Transverse colon (tissue), 4 donors: ENCODE measurements around the gene GMDS. TPM values are rescaled to one million over a fixed set of nuclear protein-coding genes. Genes with fewer than 3 reads are reported as not detected.

Source experiments
- DNase-seq: peaks from one replicate; pipeline ENCODE4 v3.0.0-alpha.2; 2019
- H3K27ac ChIP-seq, 4 donors: fragments of 200-600 bp; sonication (generic); 2 replicates each; pipeline ENCODE4 v1.5.1; 2016 to 2018; ENCODE audit warnings: inconsistent platforms in 4 of 4
- H3K27me3 ChIP-seq: fragments of 200-600 bp; sonication (generic); 2 replicates; pipeline ENCODE4 v1.5.1; 2017; ENCODE audit warnings: inconsistent platforms
- H3K36me3 ChIP-seq, 4 donors: fragments of 200-600 bp; sonication (generic); 2 replicates each; pipeline ENCODE4 v1.5.1; 2017 to 2019; ENCODE audit warnings: inconsistent platforms in 4 of 4
- H3K4me1 ChIP-seq, 4 donors: fragments of 200-600 bp; sonication (generic); 2 replicates each; pipeline ENCODE4 v1.5.1; 2017 to 2020; ENCODE audit warnings: inconsistent platforms in 4 of 4
- H3K4me3 ChIP-seq, 4 donors: fragments of 200-600 bp; sonication (generic); 1 replicate in 1 of 4; 2 replicates in 3 of 4; pipeline versions ENCODE4 v1.5.1 to v1.6.1; 2017 to 2019; ENCODE audit warnings: inconsistent platforms in 4 of 4
- H3K9me3 ChIP-seq, 2 donors: fragments of 200-600 bp; sonication (generic); 2 replicates each; pipeline ENCODE4 v1.5.1; 2017 to 2019; ENCODE audit warnings: inconsistent platforms in 2 of 2
- CTCF ChIP-seq, 5 experiments: fragments of 200-600 bp in 3 of 5; fragments of 450-650 bp in 2 of 5; sonication (generic) in 3 of 5; IDR thresholded peaks; 1 replicate in 2 of 5; 2 replicates in 3 of 5; pipeline ENCODE4 v1.5.1; 2016 to 2017; ENCODE audit warnings: antibody characterized with exemption in 5 of 5, inconsistent platforms in 3 of 5, mild to moderate bottlenecking in 2 of 5, moderate library complexity in 1 of 5
- EP300 ChIP-seq: sonication (generic); formaldehyde crosslinking; IDR thresholded peaks from one replicate; pipeline ENCODE4 v1.6.1; 2017; ENCODE audit warnings: antibody characterized with exemption, low read depth
- POLR2A ChIP-seq: fragments of 450-650 bp; IDR thresholded peaks from one replicate; pipeline ENCODE4 v1.6.1; 2016; ENCODE audit warnings: antibody characterized with exemption, mild to moderate bottlenecking, moderate library complexity
- POLR2AphosphoS5 ChIP-seq, 3 donors: sonication (generic); formaldehyde crosslinking; IDR thresholded peaks; one replicate each; pipeline ENCODE4 v1.6.1; 2016; ENCODE audit warnings: antibody characterized with exemption in 3 of 3
- WGBS, 2 donors: methylation state at CpG; one replicate each; pipeline ENCODE4 v1.1.5; 2018; ENCODE audit warnings: low coverage in 1 of 2; 5-methylcytosine and 5-hydroxymethylcytosine counted together
- in situ Hi-C, 4 donors: fragments of 200-750 bp; cut with MboI; loops; one replicate each; pipeline versions ENCODE4 v1.15.0 to v1.15.1; 2017; ENCODE audit warnings: low sequenced_read_pairs in 3 of 4, low pct_ligation_motif_present in 1 of 4, low pct_unique_long_range_greater_than_20kb in 1 of 4
- intact Hi-C: fragments of 100-400 bp; cut with DNase I; formaldehyde crosslinking; loops from one replicate; pipeline ENCODE4 v1.15.1; 2023; ENCODE audit warnings: low total_unique reads
- total RNA-seq, 4 donors: library from RNA; depleted of rRNA; stranded (reverse); fragments of >200 nt; gene quantifications; one replicate each; pipeline ENCODE4 v1.1.0, GENCODE V29; 2016

Gene GMDS
- total RNA-seq, 4 donors from 2014 or later = 66.2 to 546 (median 102) TPM

DNA sequence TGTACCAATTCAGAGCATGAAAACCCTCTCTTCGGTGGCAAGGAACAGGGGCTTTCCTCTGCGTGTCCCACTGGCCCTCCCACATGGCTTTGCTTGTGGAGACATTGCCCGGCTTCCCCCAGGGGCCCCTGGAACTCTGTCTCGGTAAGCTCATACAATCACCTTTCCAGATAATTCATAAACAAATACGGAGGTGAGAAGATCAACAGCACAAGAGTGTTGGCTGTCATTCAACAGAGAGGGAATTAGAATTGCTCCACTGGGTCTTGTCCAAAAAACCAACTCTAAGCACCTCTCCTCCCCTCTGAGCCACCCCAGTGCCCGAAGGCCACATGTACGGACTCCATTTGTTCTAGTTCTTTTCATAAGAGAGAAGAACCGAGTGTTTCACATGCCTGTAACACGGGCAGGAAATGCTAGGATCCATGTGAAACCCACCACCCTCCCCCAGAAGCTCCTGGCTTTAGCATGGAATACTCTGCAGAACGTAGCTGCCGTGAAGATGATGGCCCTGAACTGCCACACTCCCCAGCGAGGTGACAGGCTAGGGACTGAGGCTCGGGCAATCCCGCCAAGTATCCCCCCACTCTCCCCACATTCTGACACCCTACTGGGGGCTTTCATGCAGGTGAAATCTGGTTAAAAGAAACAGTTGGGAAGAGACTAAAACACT lies 660.3 kb downstream of the GMDS start:
- intact Hi-C loops (no loop called here), in situ Hi-C loops (loop anchor here in 2 of 4 donors (25.0 kb wide), 2 partner anchors 1052 to 1152 kb away; no protein-coding TSS in a partner anchor)
- DNase-seq = no peak
- Histone ChIP-seq H3K27ac (no peak overlapping the region), H3K36me3 (no peaks in the 10 kb centered on the region), H3K4me3 (no peak overlapping the region), H3K27me3 (no peaks in the 10 kb centered on the region), H3K4me1 (peaks cover 0 to 9% (median 4%) of the 10 kb centered on the region in 4 donors), H3K9me3 (no peaks in the 10 kb centered on the region)
- TF ChIP-seq CTCF (IDR thresholded peaks at IDR 0.05) = no peak
- TF ChIP-seq EP300 = no peak
- TF ChIP-seq POLR2AphosphoS5 (IDR thresholded peaks at IDR 0.05) = no peak
- TF ChIP-seq POLR2A = no peak
- WGBS, 2 donors = 77 to 100% methylated on average over 2 to 14 of the region's 14 CpGs

GRCh38 chr6:1584146-1584545 lies 661.3 kb downstream of the GMDS start:
- in situ Hi-C loops (loop anchor here in 2 of 4 donors (25.0 kb wide), 2 partner anchors 1053 to 1153 kb away; no protein-coding TSS in a partner anchor), intact Hi-C loops (no loop called here)
- no peak for TF ChIP-seq POLR2AphosphoS5 (IDR thresholded peaks at IDR 0.05)
- no peak for TF ChIP-seq EP300
- TF ChIP-seq POLR2A = no peak
- TF ChIP-seq CTCF (IDR thresholded peaks at IDR 0.05) = no peak
- H3K36me3 ChIP-seq = no peaks in the 10 kb centered on the region
- no peaks in the 10 kb centered on the region for H3K27me3 ChIP-seq
- no peaks in the 10 kb centered on the region for H3K9me3 ChIP-seq
- H3K27ac ChIP-seq = no peak overlapping the region
- peaks cover 0 to 3% (median 0%) of the 10 kb centered on the region in 4 donors for H3K4me1 ChIP-seq
- WGBS, 2 donors = 92 to 94% methylated on average over 2 to 5 of the region's 5 CpGs
- no peak overlapping the region for H3K4me3 ChIP-seq
- no peak for DNase-seq

DNA sequence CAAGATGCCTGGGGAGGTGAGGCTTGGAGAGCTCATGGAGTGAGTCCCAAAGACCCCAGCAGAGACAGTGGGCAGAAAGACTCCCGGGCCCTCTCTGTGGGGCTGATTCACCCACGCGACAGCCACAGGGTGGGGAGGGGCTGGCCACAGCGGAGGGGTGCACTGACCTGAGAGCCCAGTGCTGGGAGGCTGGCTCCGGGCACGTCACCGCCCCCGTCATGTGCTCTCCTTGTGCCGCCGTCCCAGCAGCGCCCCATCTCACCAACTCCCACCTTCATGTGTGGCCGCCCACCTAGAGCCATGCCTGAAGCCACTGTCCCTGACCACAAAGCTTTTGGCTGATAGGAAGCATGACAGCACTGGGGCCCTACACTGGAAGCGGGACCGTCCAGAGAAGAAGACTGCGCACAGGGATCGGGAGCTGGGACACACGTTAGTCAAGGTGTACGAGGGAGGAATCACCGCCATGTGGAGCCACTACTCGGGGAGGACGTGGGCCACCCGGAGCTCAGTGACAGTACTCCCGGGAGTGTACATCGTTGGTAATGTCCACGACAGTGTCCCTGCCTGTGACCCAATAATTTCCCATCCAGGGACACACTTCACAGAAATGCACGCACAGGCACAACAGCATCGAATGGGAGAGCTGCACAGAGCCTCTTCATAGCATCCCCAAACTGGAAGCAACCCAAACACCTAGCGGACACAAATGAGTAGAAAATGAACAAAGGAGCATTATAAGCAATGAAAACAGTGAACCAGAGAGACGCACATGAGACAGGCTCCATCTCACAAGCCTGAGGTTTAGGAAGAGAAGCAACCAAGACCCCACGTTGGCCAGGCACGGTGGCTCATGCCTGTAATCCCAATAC lies 664.0 kb downstream of the GMDS start:
- Histone ChIP-seq H3K4me1 (no peaks in the 10 kb centered on the region), H3K27ac (no peak overlapping the region), H3K4me3 (no peak overlapping the region), H3K27me3 (no peaks in the 10 kb centered on the region), H3K36me3 (no peaks in the 10 kb centered on the region), H3K9me3 (no peaks in the 10 kb centered on the region)
- no peak for DNase-seq
- in situ Hi-C loops = loop anchor here in 2 of 4 donors (25.0 kb wide), 2 partner anchors 1056 to 1156 kb away; no protein-coding TSS in a partner anchor
- no peak for TF ChIP-seq CTCF (IDR thresholded peaks at IDR 0.05)
- TF ChIP-seq EP300 = no peak
- TF ChIP-seq POLR2AphosphoS5 (IDR thresholded peaks at IDR 0.05) = no peak
- TF ChIP-seq POLR2A = no peak
- intact Hi-C loops = no loop called here
- 87 to 93% methylated on average over 5 to 27 of the region's 31 CpGs for WGBS, 2 donors

- no peaks in the 10 kb centered on the region for H3K4me1 ChIP-seq
- TF ChIP-seq POLR2A (no peak), POLR2AphosphoS5 (IDR thresholded peaks at IDR 0.05) (no peak), EP300 (no peak), CTCF (IDR thresholded peaks at IDR 0.05) (no peak)
- WGBS, 2 donors = 84% methylated on average over 8 of the region's 9 CpGs; no CpG with 5 or more reads in 1 of the 2 donors
- in situ Hi-C loops (loop anchor here in 2 of 4 donors (25.0 kb wide), 2 partner anchors 1057 to 1157 kb away; no protein-coding TSS in a partner anchor), intact Hi-C loops (no loop called here)
- H3K27me3 ChIP-seq = no peaks in the 10 kb centered on the region
- no peak overlapping the region for H3K4me3 ChIP-seq
- no peak for DNase-seq
- H3K36me3 ChIP-seq = no peaks in the 10 kb centered on the region
- no peak overlapping the region for H3K27ac ChIP-seq
- no peaks in the 10 kb centered on the region for H3K9me3 ChIP-seq
Observed at GRCh38 chr6:1580585-1580984, 664.8 kb downstream of the GMDS start.
